ENCODE measurements around the gene TNIK. TPM values are rescaled to one million over a fixed set of nuclear protein-coding genes. Genes with fewer than 3 reads are reported as not detected.

TNIK gene
- total and polyA plus RNA-seq, 12 donors: 9.3 to 51.9 (median 35.1) TPM

GRCh38 chr3:171329746-171330145 lies 130.5 kb downstream of the TNIK start:
- intact Hi-C loops (cut with DNase I): loop anchor here in 5 of 10 donors (5.0 to 10.0 kb wide), 3 partner anchors 125 to 235 kb away; no protein-coding TSS in a partner anchor
- H3K4me3 ChIP-seq: no peak overlapping the region
- no peak for TF ChIP-seq CTCF (IDR thresholded peaks at IDR 0.05)
- no peaks in the 10 kb centered on the region for H3K9me3 ChIP-seq
- 40 to 52% methylated on average over 4 of the region's 4 CpGs for WGBS, 2 donors
- ATAC-seq (no peak), DNase-seq (no peak)
- peak overlapping the region in 3 of 10 donors; percentile 18 to 55 (median 40) for H3K27ac ChIP-seq
- H3K4me1 ChIP-seq: peaks cover 5 to 69% (median 47%) of the 10 kb centered on the region in 9 donors
- no peaks in the 10 kb centered on the region for H3K27me3 ChIP-seq
- no peaks in the 10 kb centered on the region for H3K36me3 ChIP-seq

- Histone ChIP-seq H3K4me3 (no peak overlapping the region), H3K27ac (peak overlapping the region in 3 of 10 donors; percentile 6 to 59 (median 24)), H3K27me3 (no peaks in the 10 kb centered on the region), H3K4me1 (peaks cover 5 to 69% (median 46%) of the 10 kb centered on the region in 9 donors), H3K36me3 (no peaks in the 10 kb centered on the region), H3K9me3 (no peaks in the 10 kb centered on the region)
- 55 to 57% methylated on average over 3 of the region's 3 CpGs for WGBS, 2 donors
- intact Hi-C loops (cut with DNase I): loop anchor here in 5 of 10 donors (5.0 to 10.0 kb wide), 3 partner anchors 126 to 236 kb away; no protein-coding TSS in a partner anchor
- peak in 3 of 9 donors; percentile 7 to 42 (median 22) for TF ChIP-seq CTCF (IDR thresholded peaks at IDR 0.05)
- ATAC-seq: peak in 1 of 8 donors; percentile 41
- DNase-seq: no peak
Observed at GRCh38 chr3:171328419-171329082, 131.7 kb downstream of the TNIK start.

GRCh38 chr3:171327441-171328174 lies 132.6 kb downstream of the TNIK start:
- Histone ChIP-seq H3K9me3 (no peaks in the 10 kb centered on the region), H3K27me3 (no peaks in the 10 kb centered on the region), H3K4me3 (no peak overlapping the region), H3K4me1 (peaks cover 5 to 71% (median 46%) of the 10 kb centered on the region in 9 donors), H3K36me3 (no peaks in the 10 kb centered on the region), H3K27ac (peak overlapping the region in 1 of 10 donors; percentile 24)
- TF ChIP-seq CTCF (IDR thresholded peaks at IDR 0.05): no peak
- ATAC-seq: peak in 2 of 8 donors; percentile 15 to 18
- intact Hi-C loops (cut with DNase I): loop anchor here in 5 of 10 donors (5.0 to 10.0 kb wide), 3 partner anchors 127 to 237 kb away; no protein-coding TSS in a partner anchor
- DNase-seq: no peak
- WGBS, 2 donors: 96 to 98% methylated on average over 7 of the region's 7 CpGs

- no peaks in the 10 kb centered on the region for H3K36me3 ChIP-seq
- H3K4me1 ChIP-seq: peaks cover 5 to 75% (median 45%) of the 10 kb centered on the region in 9 donors
- no peak for DNase-seq
- no peak for TF ChIP-seq CTCF (IDR thresholded peaks at IDR 0.05)
- ATAC-seq: no peak
- H3K9me3 ChIP-seq: no peaks in the 10 kb centered on the region
- no peak overlapping the region for H3K27ac ChIP-seq
- intact Hi-C loops (cut with DNase I): loop anchor here in 5 of 10 donors (5.0 to 10.0 kb wide), 3 partner anchors 128 to 238 kb away; no protein-coding TSS in a partner anchor
- no peak overlapping the region for H3K4me3 ChIP-seq
- H3K27me3 ChIP-seq: no peaks in the 10 kb centered on the region
- 95 to 97% methylated on average over 1 of the region's 1 CpG for WGBS, 2 donors
Observed at GRCh38 chr3:171326717-171327440, 133.3 kb downstream of the TNIK start.
